ENCODE measurements around the gene EPN2.

Gene EPN2

GRCh38 chr17:19327031-19327783 lies 90.0 kb downstream of the EPN2 start:
- ChIA-PET POLR2A (ENCODE audit: low non-redundant PET) (no interaction called here), CTCF (interaction anchor here (0.7 to 1.5 kb wide), 2 partner anchors 9 to 35 kb away, joined by 3 to 4 read pairs; partner anchors contain the start of gene B9D1)
- H3K27ac ChIP-seq = peak overlapping the region; percentile 60
- DNase-seq (ENCODE audit: low spot score) = peak; percentile 75
- TF ChIP-seq, protein P1, sequence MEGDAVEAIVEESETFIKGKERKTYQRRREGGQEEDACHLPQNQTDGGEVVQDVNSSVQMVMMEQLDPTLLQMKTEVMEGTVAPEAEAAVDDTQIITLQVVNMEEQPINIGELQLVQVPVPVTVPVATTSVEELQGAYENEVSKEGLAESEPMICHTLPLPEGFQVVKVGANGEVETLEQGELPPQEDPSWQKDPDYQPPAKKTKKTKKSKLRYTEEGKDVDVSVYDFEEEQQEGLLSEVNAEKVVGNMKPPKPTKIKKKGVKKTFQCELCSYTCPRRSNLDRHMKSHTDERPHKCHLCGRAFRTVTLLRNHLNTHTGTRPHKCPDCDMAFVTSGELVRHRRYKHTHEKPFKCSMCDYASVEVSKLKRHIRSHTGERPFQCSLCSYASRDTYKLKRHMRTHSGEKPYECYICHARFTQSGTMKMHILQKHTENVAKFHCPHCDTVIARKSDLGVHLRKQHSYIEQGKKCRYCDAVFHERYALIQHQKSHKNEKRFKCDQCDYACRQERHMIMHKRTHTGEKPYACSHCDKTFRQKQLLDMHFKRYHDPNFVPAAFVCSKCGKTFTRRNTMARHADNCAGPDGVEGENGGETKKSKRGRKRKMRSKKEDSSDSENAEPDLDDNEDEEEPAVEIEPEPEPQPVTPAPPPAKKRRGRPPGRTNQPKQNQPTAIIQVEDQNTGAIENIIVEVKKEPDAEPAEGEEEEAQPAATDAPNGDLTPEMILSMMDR (conservative IDR thresholded peaks at IDR 0.05; ENCODE audit: low read depth) = no peak

DNA sequence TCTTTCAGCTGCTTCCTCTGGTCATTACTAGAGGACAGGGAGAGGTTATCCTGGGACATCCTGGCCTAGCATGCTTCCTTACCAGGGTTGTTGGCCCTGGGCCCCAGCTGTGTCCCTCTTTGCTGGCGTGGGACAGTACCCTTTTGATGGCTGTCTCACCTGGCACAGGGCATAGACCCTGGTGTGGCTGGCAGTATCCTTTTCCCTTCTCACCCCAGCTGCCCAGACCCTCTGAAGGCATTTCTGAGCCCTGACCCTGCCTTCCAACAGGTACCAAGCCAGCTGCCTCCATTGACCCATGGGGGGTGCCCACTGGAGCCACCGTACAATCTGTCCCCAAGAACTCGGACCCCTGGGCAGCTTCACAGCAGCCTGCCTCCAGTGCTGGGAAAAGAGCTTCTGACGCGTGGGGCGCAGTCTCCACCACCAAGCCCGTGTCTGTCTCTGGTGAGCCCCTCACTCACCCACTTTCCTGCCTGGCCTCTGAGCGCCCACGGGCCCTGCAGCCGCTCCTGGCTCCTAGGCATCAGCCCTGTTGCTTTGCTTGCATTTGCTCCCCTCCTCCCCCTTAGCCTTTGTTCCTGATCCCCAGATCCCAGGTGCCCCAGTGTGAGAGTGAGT lies 91.4 kb downstream of the EPN2 start:
- ChIA-PET CTCF (interaction anchor here (1.5 kb wide), 1 partner anchor 34 kb away, joined by 4 read pairs; the partner anchor contains the start of gene B9D1), POLR2A (ENCODE audit: low non-redundant PET) (no interaction called here)
- peak overlapping the region; percentile 36 for H3K27ac ChIP-seq
- TF ChIP-seq, protein P1 (conservative IDR thresholded peaks at IDR 0.05; ENCODE audit: low read depth) = no peak
- no peak for DNase-seq (ENCODE audit: low spot score)

DNA sequence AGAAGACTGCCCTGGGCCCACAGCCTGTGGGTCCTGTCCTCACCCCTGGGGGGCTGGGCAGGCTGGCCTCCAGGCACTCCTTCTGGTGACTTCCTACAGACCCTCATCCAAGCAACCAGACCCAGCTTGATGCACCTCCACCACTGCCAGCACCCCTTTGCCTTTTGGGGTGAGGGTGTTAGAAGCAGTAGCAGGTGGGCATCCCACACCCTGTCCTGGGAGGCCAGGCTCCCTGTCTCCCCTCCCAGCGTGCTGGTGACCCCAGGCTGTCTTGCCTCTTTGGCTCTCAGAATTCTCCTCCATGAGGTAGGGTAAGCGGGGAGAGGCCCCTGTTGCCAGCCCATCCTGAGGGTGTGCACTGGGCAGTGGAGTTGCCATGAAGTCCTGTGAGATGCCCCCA lies 92.0 kb downstream of the EPN2 start:
- CTCF ChIA-PET = no interaction called here
- TF ChIP-seq, protein P1 (conservative IDR thresholded peaks at IDR 0.05; ENCODE audit: low read depth) = no peak
- POLR2A ChIA-PET (ENCODE audit: low non-redundant PET) = no interaction called here
- H3K27ac ChIP-seq = peak overlapping the region; percentile 36
- no peak for DNase-seq (ENCODE audit: low spot score)

DNA sequence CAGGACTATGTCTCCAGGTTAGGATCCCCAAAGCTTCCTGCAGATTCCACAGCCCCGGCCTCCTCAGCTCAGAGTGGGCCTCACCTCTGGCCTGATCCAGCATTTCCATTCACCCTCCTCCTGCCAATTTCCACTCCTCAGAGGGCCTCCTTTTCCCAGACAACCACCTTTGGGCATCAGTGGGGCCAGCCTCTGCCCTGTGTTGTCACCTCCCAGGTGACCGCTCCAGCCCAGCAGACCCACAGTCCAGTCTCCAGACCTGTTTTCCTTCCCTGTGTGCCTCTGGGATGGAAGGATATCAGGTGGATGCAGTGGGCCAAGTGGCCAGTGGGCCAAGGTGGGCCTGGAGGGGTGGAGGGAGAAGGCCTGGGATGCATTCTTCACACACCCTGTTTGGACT lies 92.7 kb downstream of the EPN2 start:
- TF ChIP-seq, protein P1 (conservative IDR thresholded peaks at IDR 0.05; ENCODE audit: low read depth) = no peak
- no peak for DNase-seq (ENCODE audit: low spot score)
- peak overlapping the region; percentile 31 for H3K27ac ChIP-seq
- ChIA-PET CTCF (no interaction called here), POLR2A (ENCODE audit: low non-redundant PET) (no interaction called here)

DNA sequence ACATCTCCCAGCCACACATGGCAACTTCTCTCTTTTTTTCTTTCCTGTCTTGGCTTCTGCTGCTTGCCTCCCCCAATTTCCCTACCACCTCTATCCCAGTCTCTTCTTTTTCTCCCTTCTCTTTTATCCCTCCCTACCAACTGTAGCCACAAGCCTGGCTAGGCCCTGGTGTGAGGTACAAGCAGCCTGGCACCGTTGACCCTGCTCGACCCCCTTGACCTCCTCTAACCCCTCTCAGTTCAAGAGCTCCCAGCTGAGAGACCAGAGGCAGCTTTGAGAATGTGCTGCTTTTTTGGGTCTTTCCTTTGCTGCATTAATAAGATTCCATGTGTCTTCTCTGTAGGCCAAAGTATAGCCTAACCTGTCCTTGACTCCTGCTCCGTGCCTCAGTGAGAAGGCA lies 93.1 kb downstream of the EPN2 start:
- H3K27ac ChIP-seq = peak overlapping the region; percentile 31
- DNase-seq (ENCODE audit: low spot score) = no peak
- TF ChIP-seq, protein P1 (conservative IDR thresholded peaks at IDR 0.05; ENCODE audit: low read depth) = no peak
- POLR2A ChIA-PET (ENCODE audit: low non-redundant PET) = no interaction called here
- CTCF ChIA-PET = no interaction called here

GRCh38 chr17:19331134-19331533 lies 94.0 kb downstream of the EPN2 start:
- ChIA-PET POLR2A (ENCODE audit: low non-redundant PET) (no interaction called here), CTCF (no interaction called here)
- TF ChIP-seq, protein P1 (conservative IDR thresholded peaks at IDR 0.05; ENCODE audit: low read depth) = no peak
- DNase-seq (ENCODE audit: low spot score) = no peak
- no peak overlapping the region for H3K27ac ChIP-seq

Data from RWPE1 (cell line).